Type B pancreatic cell (in vitro differentiated cells): ENCODE data around the gene ZNF45. TPM values are rescaled to one million over a fixed set of nuclear protein-coding genes. Genes with fewer than 3 reads are reported as not detected.
A peak's percentile ranks its signal among the peaks of the same experiment; 100 is the strongest.

ENCODE experiments used
- DNase-seq: peaks from one replicate; pipeline ENCODE4 v3.0.0; 2021; ENCODE audit warnings: mixed read lengths; ENCODE audit not compliant: unreplicated experiment; ENCODE audit errors: extremely low spot score
- H3K27ac Mint-ChIP-seq: 2 replicates; pipeline ENCODE4 v1.8.0; 2021; ENCODE audit warnings: mild to moderate bottlenecking, mixed read lengths
- H3K27me3 Mint-ChIP-seq: 2 replicates; pipeline ENCODE4 v1.8.0; 2021; ENCODE audit warnings: mixed read lengths
- H3K36me3 Mint-ChIP-seq: 2 replicates; pipeline ENCODE4 v1.8.0; 2021; ENCODE audit warnings: mixed read lengths
- H3K4me1 Mint-ChIP-seq: one replicate; pipeline ENCODE4 v1.8.0; 2021; ENCODE audit warnings: mixed read lengths; ENCODE audit not compliant: unreplicated experiment
- H3K4me3 Mint-ChIP-seq: 2 replicates; pipeline ENCODE4 v1.8.0; 2021; ENCODE audit warnings: mild to moderate bottlenecking, mixed read lengths
- H3K9me3 Mint-ChIP-seq: 2 replicates; pipeline ENCODE4 v1.8.0; 2021; ENCODE audit warnings: mixed read lengths
- total RNA-seq: library from RNA; stranded (reverse); gene quantifications from 2 replicates; pipeline ENCODE4 v1.2.1, GENCODE V29; 2021; ENCODE audit warnings: low replicate concordance
- TF ChIP-seq, protein P1 (sequence below): fragments of 200-600 bp; sonication (generic); conservative IDR thresholded peaks from 2 replicates; pipeline ENCODE4 v1.5.0; 2021; ENCODE audit warnings: antibody characterized with exemption, mild to moderate bottlenecking

The ZNF45 gene
- total RNA-seq, 1 donor from 2014 or later, result 19.2 TPM

DNA sequence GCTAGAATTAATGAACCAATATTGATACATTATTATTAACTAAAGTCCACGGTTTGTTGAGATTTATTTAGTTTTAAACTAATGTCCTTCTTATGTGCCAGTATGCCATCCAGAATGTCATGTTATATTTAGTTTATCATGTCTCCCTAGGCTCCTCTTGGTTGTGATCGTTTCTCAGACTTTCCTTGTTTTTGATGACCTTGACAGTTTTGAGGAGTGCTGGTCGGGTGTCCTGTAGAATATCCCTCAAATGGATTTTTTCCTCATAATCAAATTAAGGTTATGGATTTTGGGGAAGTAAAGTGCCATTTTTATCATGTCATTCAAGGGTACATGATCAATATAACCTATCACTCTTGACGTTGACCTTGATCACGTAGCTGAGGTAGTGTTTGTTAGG is 6.1 kb upstream of the ZNF45 start:
- Mint-ChIP-seq H3K4me3 (no peak overlapping the region), H3K27ac (no peak overlapping the region), H3K27me3 (peaks cover 41% of the 10 kb centered on the region), H3K9me3 (no peaks in the 10 kb centered on the region), H3K36me3 (peaks cover 3% of the 10 kb centered on the region), H3K4me1 (no peaks in the 10 kb centered on the region)
- TF ChIP-seq, protein P1, sequence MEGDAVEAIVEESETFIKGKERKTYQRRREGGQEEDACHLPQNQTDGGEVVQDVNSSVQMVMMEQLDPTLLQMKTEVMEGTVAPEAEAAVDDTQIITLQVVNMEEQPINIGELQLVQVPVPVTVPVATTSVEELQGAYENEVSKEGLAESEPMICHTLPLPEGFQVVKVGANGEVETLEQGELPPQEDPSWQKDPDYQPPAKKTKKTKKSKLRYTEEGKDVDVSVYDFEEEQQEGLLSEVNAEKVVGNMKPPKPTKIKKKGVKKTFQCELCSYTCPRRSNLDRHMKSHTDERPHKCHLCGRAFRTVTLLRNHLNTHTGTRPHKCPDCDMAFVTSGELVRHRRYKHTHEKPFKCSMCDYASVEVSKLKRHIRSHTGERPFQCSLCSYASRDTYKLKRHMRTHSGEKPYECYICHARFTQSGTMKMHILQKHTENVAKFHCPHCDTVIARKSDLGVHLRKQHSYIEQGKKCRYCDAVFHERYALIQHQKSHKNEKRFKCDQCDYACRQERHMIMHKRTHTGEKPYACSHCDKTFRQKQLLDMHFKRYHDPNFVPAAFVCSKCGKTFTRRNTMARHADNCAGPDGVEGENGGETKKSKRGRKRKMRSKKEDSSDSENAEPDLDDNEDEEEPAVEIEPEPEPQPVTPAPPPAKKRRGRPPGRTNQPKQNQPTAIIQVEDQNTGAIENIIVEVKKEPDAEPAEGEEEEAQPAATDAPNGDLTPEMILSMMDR, result no peak
- DNase-seq, result no peak

DNA sequence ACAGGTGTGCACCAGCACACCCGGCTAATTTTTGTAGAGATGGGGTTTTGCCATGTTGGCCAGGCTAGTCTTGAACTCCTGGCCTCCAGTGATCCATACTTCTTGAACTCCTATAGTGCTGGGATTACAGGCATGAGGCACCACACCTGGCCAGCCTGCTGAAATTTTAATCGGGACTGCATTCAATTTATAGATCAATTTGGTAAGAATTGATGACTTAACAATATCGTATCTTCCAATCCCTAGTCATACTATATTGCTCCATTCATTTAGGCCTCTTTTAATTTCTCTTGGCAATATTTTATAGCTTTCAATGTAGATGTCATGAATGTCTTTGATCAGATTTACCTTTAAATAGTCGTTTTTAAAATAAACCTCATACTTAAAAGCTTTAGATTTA is 5.6 kb upstream of the ZNF45 start:
- Mint-ChIP-seq H3K4me1 (peaks cover 2% of the 10 kb centered on the region), H3K27me3 (peaks cover 36% of the 10 kb centered on the region), H3K9me3 (no peaks in the 10 kb centered on the region), H3K4me3 (no peak overlapping the region), H3K27ac (no peak overlapping the region), H3K36me3 (peaks cover 3% of the 10 kb centered on the region)
- TF ChIP-seq, protein P1, result no peak
- DNase-seq, result no peak

DNA sequence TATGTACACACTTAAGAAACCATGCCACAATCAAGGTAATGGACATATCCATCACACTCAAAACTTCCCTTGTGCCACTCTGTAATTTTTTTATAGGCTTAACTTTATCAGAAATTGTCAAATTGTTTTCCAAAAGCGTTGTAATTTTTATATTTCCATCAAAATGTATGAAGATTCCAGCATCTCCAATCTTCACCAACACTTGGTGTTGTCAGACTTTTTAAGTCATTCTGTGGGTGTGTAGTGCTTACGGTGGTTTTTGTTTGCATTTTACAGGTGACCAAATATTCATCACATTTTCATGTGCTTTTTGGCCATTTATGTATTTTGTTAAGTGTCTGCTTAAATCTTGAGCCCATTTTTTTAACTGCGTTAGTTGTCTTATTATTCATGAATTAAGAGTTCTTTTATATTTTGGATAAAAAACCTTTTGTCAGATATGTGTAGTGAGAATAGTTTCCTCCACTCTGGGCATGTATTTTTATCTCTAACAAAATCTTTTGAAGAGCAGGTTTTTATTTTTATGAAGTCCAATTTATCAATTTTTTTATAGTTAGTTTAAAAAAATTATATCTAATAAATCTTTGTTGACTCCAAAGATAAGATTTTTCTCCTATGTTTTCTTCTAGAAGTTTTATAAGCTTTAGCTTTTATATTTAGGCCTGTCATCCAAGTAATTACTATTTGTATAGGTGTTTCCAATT is 4.6 kb upstream of the ZNF45 start:
- no peak overlapping the region for H3K4me3 Mint-ChIP-seq
- H3K9me3 Mint-ChIP-seq, result no peaks in the 10 kb centered on the region
- no peak overlapping the region for H3K27ac Mint-ChIP-seq
- peaks cover 3% of the 10 kb centered on the region for H3K36me3 Mint-ChIP-seq
- H3K4me1 Mint-ChIP-seq, result peaks cover 6% of the 10 kb centered on the region
- H3K27me3 Mint-ChIP-seq, result peaks cover 28% of the 10 kb centered on the region
- no peak for DNase-seq
- TF ChIP-seq, protein P1, result no peak

DNA sequence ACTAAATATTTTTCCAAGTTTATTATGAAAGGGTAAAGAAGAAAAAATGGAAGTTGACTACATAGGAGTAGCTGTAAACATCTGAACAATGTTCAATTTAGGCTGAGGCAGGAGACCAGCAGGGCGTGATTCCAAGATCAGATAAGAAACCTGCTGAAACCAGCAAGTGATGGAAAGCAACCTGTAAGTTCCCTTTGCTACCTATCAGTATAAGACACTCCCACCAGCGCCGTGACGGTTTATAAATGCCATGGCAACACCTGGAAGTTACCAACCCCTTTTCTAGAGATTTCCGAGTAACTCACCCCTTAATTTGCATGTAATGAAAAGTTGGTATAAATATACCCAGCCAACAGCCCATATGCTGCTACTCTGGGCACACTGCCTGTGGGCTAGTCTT is 1.1 kb upstream of the ZNF45 start:
- Mint-ChIP-seq H3K36me3 (peaks cover 19% of the 10 kb centered on the region), H3K27ac (peak overlapping the region; percentile 92), H3K9me3 (no peaks in the 10 kb centered on the region), H3K4me3 (peak overlapping the region; percentile 97), H3K4me1 (peaks cover 13% of the 10 kb centered on the region), H3K27me3 (peaks cover 9% of the 10 kb centered on the region)
- TF ChIP-seq, protein P1, result no peak
- DNase-seq, result no peak

DNA sequence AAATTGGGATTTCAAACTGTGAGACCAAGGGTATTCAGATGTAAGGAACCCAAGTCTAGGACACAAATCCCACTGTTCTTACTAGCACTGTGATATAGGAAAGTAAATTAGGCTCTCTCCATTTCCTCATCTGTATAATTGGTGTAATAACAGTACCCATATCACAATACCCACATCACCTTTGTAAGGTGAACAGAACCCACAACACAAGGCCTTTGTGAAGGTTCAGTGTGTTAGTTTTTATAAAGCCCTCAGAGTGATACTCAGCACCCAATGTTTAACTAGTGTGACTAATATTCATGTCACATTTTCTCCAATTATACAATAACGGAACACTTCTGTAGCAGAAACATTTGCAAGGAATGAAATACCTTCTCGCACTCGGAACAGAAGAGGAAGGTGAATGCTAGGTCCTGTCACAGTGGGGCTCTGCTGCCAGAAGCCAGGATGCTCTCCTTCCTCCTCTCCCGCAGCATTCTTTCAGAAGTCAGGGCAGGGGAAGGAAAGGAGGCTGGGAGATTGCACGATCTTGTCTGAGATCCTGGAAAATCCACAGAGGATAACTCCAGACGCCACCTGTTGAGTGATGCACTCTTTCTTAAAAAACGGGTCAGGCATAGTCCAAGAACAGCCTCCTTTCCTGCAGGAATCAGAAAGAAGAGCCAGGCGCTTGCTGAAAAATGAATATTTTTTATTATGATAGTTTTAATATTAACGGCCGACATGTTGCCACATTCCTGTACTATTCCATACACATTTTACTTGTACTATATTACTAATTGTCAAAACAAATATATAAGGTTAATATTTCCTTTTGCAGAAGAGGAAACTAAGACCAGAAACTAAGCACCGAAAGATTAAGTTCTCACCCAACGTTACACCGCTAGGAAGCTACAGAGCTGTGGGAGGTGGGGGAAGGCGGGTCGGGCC is 762 bp downstream of the ZNF45 start:
- no peaks in the 10 kb centered on the region for H3K9me3 Mint-ChIP-seq
- TF ChIP-seq, protein P1, result no peak
- DNase-seq, result no peak
- peaks cover 32% of the 10 kb centered on the region for H3K36me3 Mint-ChIP-seq
- H3K4me1 Mint-ChIP-seq, result peaks cover 13% of the 10 kb centered on the region
- H3K27me3 Mint-ChIP-seq, result no peaks in the 10 kb centered on the region
- peak overlapping the region; percentile 92 for H3K27ac Mint-ChIP-seq
- H3K4me3 Mint-ChIP-seq, result peak overlapping the region; percentile 97
